Ishikawa (cell line): ENCODE measurements around the gene SETX.

Source experiments
- CEBPB ChIP-seq: IDR thresholded peaks from 2 replicates; pipeline ENCODE4 v1.6.1; 2012
- CREB1 ChIP-seq: IDR thresholded peaks from 2 replicates; pipeline ENCODE4 v1.6.1; 2012; ENCODE audit warnings: low read depth
- EGR1 ChIP-seq: IDR thresholded peaks from 2 replicates; pipeline ENCODE4 v1.6.1; 2012
- EP300 ChIP-seq: IDR thresholded peaks from 2 replicates; pipeline ENCODE4 v1.6.1; 2012; ENCODE audit warnings: borderline replicate concordance
- FOXM1 ChIP-seq: IDR thresholded peaks from 2 replicates; pipeline ENCODE4 v1.6.1; 2012; ENCODE audit warnings: low read depth, borderline replicate concordance
- MAX ChIP-seq: IDR thresholded peaks from 2 replicates; pipeline ENCODE4 v1.6.1; 2012
- NFIC ChIP-seq: IDR thresholded peaks from 2 replicates; pipeline ENCODE4 v1.6.1; 2012
- RAD21 ChIP-seq: IDR thresholded peaks from 2 replicates; pipeline ENCODE4 v1.6.1; 2012; ENCODE audit warnings: low read depth
- REST ChIP-seq: IDR thresholded peaks from 2 replicates; pipeline ENCODE4 v1.6.1; 2012; ENCODE audit warnings: low read depth, mild to moderate bottlenecking
- TAF1 ChIP-seq: IDR thresholded peaks from 2 replicates; pipeline ENCODE4 v1.6.1; 2012; ENCODE audit warnings: low read depth, mild to moderate bottlenecking
- TCF12 ChIP-seq: IDR thresholded peaks from 2 replicates; pipeline ENCODE4 v1.6.1; 2012; ENCODE audit warnings: low read depth
- TEAD4 ChIP-seq: IDR thresholded peaks from 2 replicates; pipeline ENCODE4 v1.6.1; 2012
- USF1 ChIP-seq: IDR thresholded peaks from 2 replicates; pipeline ENCODE4 v1.6.1; 2012
- YY1 ChIP-seq: IDR thresholded peaks from 2 replicates; pipeline ENCODE4 v1.6.1; 2012; ENCODE audit warnings: low read depth
- ZBTB7A ChIP-seq: IDR thresholded peaks from 2 replicates; pipeline ENCODE4 v1.6.1; 2012; ENCODE audit warnings: low read depth

Gene SETX

GRCh38 chr9:132260846-132261245, 93.9 kb downstream of the SETX start:
- TF ChIP-seq REST (no peak), YY1 (no peak)

- TF ChIP-seq USF1 (no peak), EP300 (no peak), TCF12 (no peak), TEAD4 (no peak), EGR1 (no peak), TAF1 (no peak), MAX (no peak), REST (no peak), CEBPB (no peak), FOXM1 (no peak), CREB1 (no peak), ZBTB7A (no peak), NFIC (no peak), YY1 (no peak), RAD21 (no peak)
These were observed 104.2 kb downstream of the SETX start for GRCh38 chr9:132250324-132251262.

GRCh38 chr9:132249690-132250089, 105.1 kb downstream of the SETX start:
- TF ChIP-seq MAX (no peak), CREB1 (no peak), REST (no peak), RAD21 (no peak), TEAD4 (no peak), EP300 (no peak), ZBTB7A (no peak)

- TF ChIP-seq TCF12 (peak; percentile 86), NFIC (peak; percentile 91), CEBPB (no peak)
These were observed 105.7 kb downstream of the SETX start for GRCh38 chr9:132249123-132249522.

- no peak for TF ChIP-seq CEBPB
- no peak for TF ChIP-seq TEAD4
- no peak for TF ChIP-seq TCF12
- TF ChIP-seq TAF1, result no peak
- no peak for TF ChIP-seq CREB1
- no peak for TF ChIP-seq RAD21
- TF ChIP-seq MAX, result no peak
- TF ChIP-seq EGR1, result no peak
- no peak for TF ChIP-seq ZBTB7A
- no peak for TF ChIP-seq YY1
- no peak for TF ChIP-seq USF1
- TF ChIP-seq FOXM1, result no peak
- no peak for TF ChIP-seq NFIC
- TF ChIP-seq REST, result no peak
- TF ChIP-seq EP300, result no peak
These were observed 106.8 kb downstream of the SETX start for GRCh38 chr9:132247942-132248341.
